Measurements from ENCODE around the gene CSF2RB. TPM values are rescaled to one million over a fixed set of nuclear protein-coding genes. Genes with fewer than 3 reads are reported as not detected.

Gene CSF2RB
- total RNA-seq, 1 experiment from 2014 or later = not detected

GRCh38 chr22:36955691-36956090 is 42.3 kb downstream of the CSF2RB start:
- WGBS (ENCODE audit: extremely low coverage, insufficient read length, low lambda C conversion rate) = no CpG with 5 or more reads among the region's 1 CpG
- Histone ChIP-seq H3K56ac (ENCODE audit: insufficient read length, low read depth, low read length) (no peak overlapping the region), H3K18ac (ENCODE audit: insufficient read length, low read depth, low read length) (no peak overlapping the region), H3K27ac (ENCODE audit: insufficient read length, low read depth, low read length) (no peak overlapping the region), H3K9ac (ENCODE audit: extremely low read depth, insufficient read length, low read length) (no peak overlapping the region), H3K4me2 (ENCODE audit: insufficient read depth, insufficient read length, low read length) (no peak overlapping the region), H3K9me3 (ENCODE audit: control insufficient read depth, low read depth, low read length) (no peaks in the 10 kb centered on the region), H2BK5ac (ENCODE audit: insufficient read length, low read length) (no peak overlapping the region), H3K23ac (ENCODE audit: insufficient read length, low read depth, low read length) (no peak overlapping the region), H3K4ac (ENCODE audit: low read depth, low read length) (no peak overlapping the region), H3K14ac (ENCODE audit: insufficient read depth, low read length) (no peak overlapping the region), H2BK20ac (ENCODE audit: low read depth, low read length, poor library complexity, severe bottlenecking) (no peak overlapping the region), H3K23me2 (ENCODE audit: insufficient read length, low read depth, low read length, poor library complexity, severe bottlenecking) (no peaks in the 10 kb centered on the region), H4K91ac (ENCODE audit: insufficient read length, low read depth, low read length) (no peak overlapping the region), H2AFZ (ENCODE audit: low read length) (no peak overlapping the region), H2AK5ac (ENCODE audit: insufficient read length, low read length) (no peak overlapping the region), H4K5ac (ENCODE audit: insufficient read length, low read depth, low read length) (no peak overlapping the region), H3K27me3 (ENCODE audit: insufficient read depth, low read length) (no peaks in the 10 kb centered on the region), H2BK12ac (ENCODE audit: insufficient read length, low read depth, low read length) (no peak overlapping the region), H3K79me1 (ENCODE audit: insufficient read depth, low read depth, low read length, poor library complexity, severe bottlenecking) (no peaks in the 10 kb centered on the region), H4K20me1 (ENCODE audit: control insufficient read depth, insufficient read depth, insufficient read length) (no peaks in the 10 kb centered on the region), H2BK15ac (ENCODE audit: low read depth, low read length) (no peak overlapping the region), H2BK120ac (ENCODE audit: low read depth, low read length, poor library complexity, severe bottlenecking) (no peak overlapping the region), H4K8ac (replicated peaks; ENCODE audit: insufficient read length, low read depth, low read length) (no peak overlapping the region), H3K4me1 (ENCODE audit: insufficient read depth, low read length) (no peaks in the 10 kb centered on the region), H3K79me2 (ENCODE audit: insufficient read depth, low read length) (no peaks in the 10 kb centered on the region), H3T11ph (ENCODE audit: low read length) (no peak overlapping the region)
- Mint-ChIP-seq H3K27me3 (ENCODE audit: low read depth) (peaks cover 47% of the 10 kb centered on the region), H3K9me3 (peaks cover 18 to 20% of the 10 kb centered on the region in 2 experiments), H3K4me3 (no peak overlapping the region), H3K36me3 (ENCODE audit: insufficient read depth in 1 of 3, low read depth in 3 of 3) (peaks cover 3 to 10% (median 9%) of the 10 kb centered on the region in 3 experiments; a peak in 6 of 7 replicates), H3K4me1 (no peaks in the 10 kb centered on the region), H3K27ac (no peak overlapping the region)
- DNase-seq = no peak
- TF ChIP-seq CTCF (conservative IDR thresholded peaks at IDR 0.05) = no peak
